ENCODE data around the gene ZCWPW1. TPM values are rescaled to one million over a fixed set of nuclear protein-coding genes. Genes with fewer than 3 reads are reported as not detected.

ZCWPW1 gene
- total and polyA plus RNA-seq, 2 donors (not counting 1 experiment from before 2014, with no cell fraction given) = 11.3 to 28.0 TPM

GRCh38 chr7:100401811-100402210 lies 26.7 kb downstream of the ZCWPW1 start:
- Histone ChIP-seq H3K27me3 (replicated peaks in 1 of 4; ENCODE audit: control extremely low read depth in 1 of 4, control insufficient read depth in 3 of 4, insufficient read depth in 4 of 4, low read length in 3 of 4) (no peaks in the 10 kb centered on the region), H4K20me1 (ENCODE audit: control insufficient read depth, insufficient read depth, low read length, poor library complexity, severe bottlenecking) (no peaks in the 10 kb centered on the region), H3K4me2 (replicated peaks; ENCODE audit: low read depth, low read length, poor library complexity, severe bottlenecking) (no peak overlapping the region), H3K4me1 (ENCODE audit: control insufficient read depth in 2 of 2, insufficient read depth in 2 of 2, low read length in 2 of 2) (peaks cover 9 to 17% of the 10 kb centered on the region in 2 donors), H3K9me3 (ENCODE audit: control extremely low read depth in 1 of 3, control insufficient read depth in 2 of 3, insufficient read depth in 1 of 3, low read length in 2 of 3) (no peaks in the 10 kb centered on the region), H3K79me2 (ENCODE audit: control insufficient read depth, insufficient read depth, low read length) (no peaks in the 10 kb centered on the region), H3K9ac (ENCODE audit: low read length) (no peak overlapping the region), H3K27ac (ENCODE audit: low read length in 2 of 2) (no peak overlapping the region), H2AFZ (ENCODE audit: insufficient read depth, low read depth, low read length, poor library complexity, severe bottlenecking) (no peak overlapping the region), H3K36me3 (replicated peaks in 1 of 2; ENCODE audit: control extremely low read depth in 1 of 2, control insufficient read depth in 1 of 2, extremely low read depth in 1 of 2, insufficient read depth in 2 of 2, low read length in 1 of 2) (peaks cover 0 to 15% of the 10 kb centered on the region in 2 experiments), H3K4me3 (ENCODE audit: control extremely low read depth in 1 of 5, extremely low read depth in 1 of 5, insufficient read depth in 1 of 5, low read depth in 2 of 5, low read length in 4 of 5) (no peak overlapping the region)
- CTCF ChIA-PET = interaction anchor here (0.8 to 2.2 kb wide), 4 partner anchors 25 to 269 kb away, joined by 3 to 6 read pairs (median 4); no protein-coding TSS in a partner anchor
- WGBS (ENCODE audit: insufficient coverage) = 94% methylated on average over 5 of the region's 5 CpGs
- Mint-ChIP-seq H3K27ac (no peak overlapping the region), H3K4me1 (peaks cover 20% of the 10 kb centered on the region), H3K4me3 (no peak overlapping the region), H3K27me3 (no peaks in the 10 kb centered on the region), H3K9me3 (ENCODE audit: insufficient read depth) (no peaks in the 10 kb centered on the region)
- intact Hi-C loops (cut with micrococcal nuclease) = no loop called here
- POLR2A ChIA-PET = no interaction called here
- ATAC-seq (ENCODE audit: low read depth) = no peak
- TF ChIP-seq EZH2 (IDR thresholded peaks at IDR 0.05; ENCODE audit: borderline replicate concordance, insufficient read depth, low read depth, low read length, poor library complexity, severe bottlenecking) = no peak
- TF ChIP-seq, protein P1, sequence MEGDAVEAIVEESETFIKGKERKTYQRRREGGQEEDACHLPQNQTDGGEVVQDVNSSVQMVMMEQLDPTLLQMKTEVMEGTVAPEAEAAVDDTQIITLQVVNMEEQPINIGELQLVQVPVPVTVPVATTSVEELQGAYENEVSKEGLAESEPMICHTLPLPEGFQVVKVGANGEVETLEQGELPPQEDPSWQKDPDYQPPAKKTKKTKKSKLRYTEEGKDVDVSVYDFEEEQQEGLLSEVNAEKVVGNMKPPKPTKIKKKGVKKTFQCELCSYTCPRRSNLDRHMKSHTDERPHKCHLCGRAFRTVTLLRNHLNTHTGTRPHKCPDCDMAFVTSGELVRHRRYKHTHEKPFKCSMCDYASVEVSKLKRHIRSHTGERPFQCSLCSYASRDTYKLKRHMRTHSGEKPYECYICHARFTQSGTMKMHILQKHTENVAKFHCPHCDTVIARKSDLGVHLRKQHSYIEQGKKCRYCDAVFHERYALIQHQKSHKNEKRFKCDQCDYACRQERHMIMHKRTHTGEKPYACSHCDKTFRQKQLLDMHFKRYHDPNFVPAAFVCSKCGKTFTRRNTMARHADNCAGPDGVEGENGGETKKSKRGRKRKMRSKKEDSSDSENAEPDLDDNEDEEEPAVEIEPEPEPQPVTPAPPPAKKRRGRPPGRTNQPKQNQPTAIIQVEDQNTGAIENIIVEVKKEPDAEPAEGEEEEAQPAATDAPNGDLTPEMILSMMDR (IDR thresholded peaks at IDR 0.05) = no peak
- DNase-seq = no peak

- Histone ChIP-seq H3K79me2 (ENCODE audit: control insufficient read depth, insufficient read depth, low read length) (no peaks in the 10 kb centered on the region), H3K4me3 (ENCODE audit: control extremely low read depth in 1 of 5, extremely low read depth in 1 of 5, insufficient read depth in 1 of 5, low read depth in 2 of 5, low read length in 4 of 5) (no peak overlapping the region), H3K27me3 (replicated peaks in 1 of 4; ENCODE audit: control extremely low read depth in 1 of 4, control insufficient read depth in 3 of 4, insufficient read depth in 4 of 4, low read length in 3 of 4) (no peaks in the 10 kb centered on the region), H3K9me3 (ENCODE audit: control extremely low read depth in 1 of 3, control insufficient read depth in 2 of 3, insufficient read depth in 1 of 3, low read length in 2 of 3) (no peaks in the 10 kb centered on the region), H3K9ac (ENCODE audit: low read length) (no peak overlapping the region), H4K20me1 (ENCODE audit: control insufficient read depth, insufficient read depth, low read length, poor library complexity, severe bottlenecking) (no peaks in the 10 kb centered on the region), H3K27ac (ENCODE audit: low read length in 2 of 2) (no peak overlapping the region), H3K4me2 (replicated peaks; ENCODE audit: low read depth, low read length, poor library complexity, severe bottlenecking) (no peak overlapping the region), H2AFZ (ENCODE audit: insufficient read depth, low read depth, low read length, poor library complexity, severe bottlenecking) (no peak overlapping the region), H3K36me3 (replicated peaks in 1 of 2; ENCODE audit: control extremely low read depth in 1 of 2, control insufficient read depth in 1 of 2, extremely low read depth in 1 of 2, insufficient read depth in 2 of 2, low read length in 1 of 2) (peaks cover 0 to 15% of the 10 kb centered on the region in 2 experiments), H3K4me1 (ENCODE audit: control insufficient read depth in 2 of 2, insufficient read depth in 2 of 2, low read length in 2 of 2) (peaks cover 15 to 26% of the 10 kb centered on the region in 2 donors)
- no peak overlapping the region for H3K4me3 Mint-ChIP-seq
- ATAC-seq (ENCODE audit: low read depth) = no peak
- peaks cover 26% of the 10 kb centered on the region for H3K4me1 Mint-ChIP-seq
- no peaks in the 10 kb centered on the region for H3K27me3 Mint-ChIP-seq
- 96% methylated on average over 11 of the region's 11 CpGs for WGBS (ENCODE audit: insufficient coverage)
- ChIA-PET CTCF (no interaction called here), POLR2A (no interaction called here)
- intact Hi-C loops (cut with micrococcal nuclease) = no loop called here
- H3K27ac Mint-ChIP-seq = no peak overlapping the region
- H3K9me3 Mint-ChIP-seq (ENCODE audit: insufficient read depth) = no peaks in the 10 kb centered on the region
- TF ChIP-seq EZH2 (IDR thresholded peaks at IDR 0.05; ENCODE audit: borderline replicate concordance, insufficient read depth, low read depth, low read length, poor library complexity, severe bottlenecking) = no peak
- TF ChIP-seq, protein P1 (IDR thresholded peaks at IDR 0.05) = no peak
- no peak for DNase-seq
Observed at GRCh38 chr7:100400656-100401055, 27.8 kb downstream of the ZCWPW1 start.

Measured in B cell (primary cell).